GM12873 (cell line): ENCODE data around the gene MCRIP2.

ENCODE experiments used
- CTCF ChIP-seq: IDR thresholded peaks from 2 replicates; pipeline ENCODE4 v1.5.1; 2012; ENCODE audit warnings: low read depth, mild to moderate bottlenecking, moderate library complexity, low read length, control low read depth; ENCODE audit not compliant: insufficient read depth; ENCODE audit errors: missing control alignments

The MCRIP2 gene

DNA sequence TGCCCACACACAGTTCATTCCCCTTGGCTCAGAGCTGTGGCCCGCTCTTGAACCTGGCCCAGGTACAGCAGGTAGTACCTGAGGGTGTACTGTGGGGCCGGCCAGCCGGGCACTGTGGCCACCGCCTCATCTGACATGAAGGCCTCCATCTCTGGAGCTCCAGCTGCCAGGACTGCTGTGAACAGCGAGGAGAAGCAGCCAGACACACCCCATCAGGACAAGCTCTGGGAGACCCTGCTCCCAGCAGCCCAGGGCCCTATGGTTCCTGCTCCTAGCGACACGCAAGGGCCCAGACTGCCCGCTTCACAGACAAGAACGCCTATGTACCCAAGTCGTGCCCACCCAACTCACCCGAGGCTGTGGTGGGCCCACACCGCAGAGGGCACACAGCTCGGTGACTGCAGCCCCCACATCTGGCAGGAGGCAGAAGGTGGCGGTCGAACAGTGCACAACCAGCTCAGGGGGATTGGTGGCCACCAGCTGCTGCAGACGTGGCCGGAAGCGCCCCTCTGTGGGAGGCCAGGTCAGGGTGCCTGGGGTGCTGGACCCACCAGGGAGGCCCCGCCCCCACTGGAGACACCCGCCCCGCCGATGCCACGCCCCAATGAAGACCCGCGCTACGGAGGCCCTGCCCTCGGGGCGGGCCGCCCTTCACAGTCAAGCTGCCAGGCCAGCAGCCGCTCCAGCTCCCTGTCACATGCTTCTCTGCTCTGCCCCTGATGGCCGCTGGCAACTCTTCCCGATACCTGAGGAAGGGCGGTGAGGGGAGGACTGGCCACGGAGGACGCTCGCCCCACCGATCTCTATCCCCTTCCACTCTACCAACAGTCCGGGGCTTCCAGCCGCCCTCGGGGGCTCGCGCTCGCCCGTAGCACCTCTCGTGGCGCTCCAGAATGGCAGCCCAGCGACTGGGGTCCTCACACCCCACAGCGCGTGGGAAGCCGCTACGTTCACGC lies 37.5 kb downstream of the MCRIP2 start:
- no peak for TF ChIP-seq CTCF

DNA sequence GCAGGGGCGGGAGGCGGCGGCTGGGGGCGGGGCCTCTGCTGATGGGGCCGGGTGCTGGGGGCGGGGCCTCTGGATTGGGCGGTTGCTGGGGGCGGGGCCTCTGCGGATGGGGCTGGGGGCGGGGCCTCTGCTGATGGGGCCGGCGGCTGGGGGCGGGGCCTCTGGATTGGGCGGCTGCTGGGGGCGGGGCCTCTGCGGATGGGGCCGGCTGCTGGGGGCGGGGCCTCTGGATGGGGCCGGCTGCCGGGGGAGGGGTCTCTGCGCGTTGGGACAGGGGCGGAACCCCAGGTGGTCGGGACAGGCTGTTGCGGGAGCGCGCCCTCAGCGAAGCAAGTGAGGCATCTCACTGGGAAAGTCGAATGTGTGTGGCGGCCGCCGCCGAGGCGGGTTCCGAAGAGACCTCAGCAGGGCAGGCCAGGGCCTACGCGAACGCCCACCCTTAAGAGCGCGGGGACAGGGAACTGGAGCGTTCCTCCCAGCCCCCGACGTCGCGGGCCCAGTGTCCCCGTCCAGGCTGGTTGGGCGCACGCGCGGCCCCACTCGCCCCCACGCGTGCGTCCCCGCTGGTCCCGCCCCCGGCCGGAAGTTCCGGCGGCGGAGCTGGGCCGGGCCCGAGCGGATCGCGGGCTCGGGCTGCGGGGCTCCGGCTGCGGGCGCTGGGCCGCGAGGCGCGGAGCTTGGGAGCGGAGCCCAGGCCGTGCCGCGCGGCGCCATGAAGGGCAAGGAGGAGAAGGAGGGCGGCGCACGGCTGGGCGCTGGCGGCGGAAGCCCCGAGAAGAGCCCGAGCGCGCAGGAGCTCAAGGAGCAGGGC lies 38.4 kb downstream of the MCRIP2 start, which contains the start of gene STUB1:
STUB1 (plus strand) TSS at position 597 of the 811 bp plus-strand sequence; CDS start at position 713, 116 bp downstream.
- TF ChIP-seq CTCF = no peak

GRCh38 chr16:680625-680945 lies 39.0 kb downstream of the MCRIP2 start:
- no peak for TF ChIP-seq CTCF

GRCh38 chr16:680967-681745 lies 39.5 kb downstream of the MCRIP2 start:
- TF ChIP-seq CTCF = peak; percentile 20

- no peak for TF ChIP-seq CTCF
These were observed 40.3 kb downstream of the MCRIP2 start for GRCh38 chr16:681746-682427.

- no peak for TF ChIP-seq CTCF
These were observed 41.1 kb downstream of the MCRIP2 start for GRCh38 chr16:682493-683395.
